Stimulated activated CD4-positive, alpha-beta T cell treated with anti-CD3 and anti-CD28 coated beads, Interleukin-12 subunit alpha, Interleukin-12 subunit beta, amount 100 ng/mL, for 4 hours (primary cell): ENCODE results near the gene PPP6R3.
"Not testable (repeated sequence)": the region's sequence is repeated elsewhere in the genome, so short reads cannot be mapped to it uniquely, and the experiment has no call there.

ENCODE experiments used
- DNase-seq: peaks from one replicate; pipeline ENCODE4 v3.0.0-alpha.2; 2020

Gene PPP6R3

GRCh38 chr11:68532727-68533369, 72.3 kb downstream of the PPP6R3 start:
- no peak for DNase-seq

DNA sequence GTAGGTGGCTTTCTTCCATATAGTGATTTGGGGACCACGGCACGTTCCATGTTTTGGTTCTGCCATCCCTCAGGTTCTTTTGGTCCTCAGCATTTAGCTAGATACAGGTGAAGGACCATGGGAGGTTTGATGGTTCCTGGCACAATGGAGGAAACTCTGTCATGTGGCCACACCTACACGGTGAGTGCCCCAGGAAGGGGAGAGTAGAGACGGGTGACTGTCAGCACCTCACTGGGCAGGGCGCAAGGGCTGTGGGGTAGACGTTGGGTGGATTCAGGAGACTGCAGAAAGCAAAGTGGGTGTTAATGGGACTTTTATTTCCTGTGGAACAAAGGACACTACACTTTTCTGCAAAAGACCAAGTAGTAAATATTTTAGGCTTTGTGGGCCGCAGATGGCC, 73.4 kb downstream of the PPP6R3 start:
- DNase-seq = no peak

GRCh38 chr11:68535098-68535497, 74.5 kb downstream of the PPP6R3 start:
- no peak for DNase-seq

- no peak for DNase-seq
Observed at GRCh38 chr11:68536706-68537105, 76.2 kb downstream of the PPP6R3 start.

GRCh38 chr11:68538025-68538424, 77.5 kb downstream of the PPP6R3 start:
- DNase-seq = no peak

DNA sequence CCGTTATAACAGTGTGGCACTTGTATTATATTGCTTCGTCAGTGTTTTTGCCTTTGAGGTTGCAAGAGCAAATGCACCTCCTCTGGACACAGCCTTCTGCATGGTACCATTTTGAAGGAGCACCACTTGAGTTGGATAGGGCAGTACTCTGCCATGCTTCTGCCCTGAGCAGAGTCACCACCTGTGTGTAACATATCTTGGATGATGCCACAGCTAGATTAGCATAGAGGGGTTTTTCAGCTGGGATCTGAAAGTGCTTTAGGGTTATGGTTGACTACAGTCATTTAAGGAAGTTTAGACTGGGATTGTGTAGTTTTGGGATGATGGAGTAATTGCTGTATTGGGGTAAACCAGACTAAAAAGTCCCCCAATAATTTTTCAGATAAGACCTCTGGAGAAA, 78.8 kb downstream of the PPP6R3 start:
- DNase-seq = no peak

DNA sequence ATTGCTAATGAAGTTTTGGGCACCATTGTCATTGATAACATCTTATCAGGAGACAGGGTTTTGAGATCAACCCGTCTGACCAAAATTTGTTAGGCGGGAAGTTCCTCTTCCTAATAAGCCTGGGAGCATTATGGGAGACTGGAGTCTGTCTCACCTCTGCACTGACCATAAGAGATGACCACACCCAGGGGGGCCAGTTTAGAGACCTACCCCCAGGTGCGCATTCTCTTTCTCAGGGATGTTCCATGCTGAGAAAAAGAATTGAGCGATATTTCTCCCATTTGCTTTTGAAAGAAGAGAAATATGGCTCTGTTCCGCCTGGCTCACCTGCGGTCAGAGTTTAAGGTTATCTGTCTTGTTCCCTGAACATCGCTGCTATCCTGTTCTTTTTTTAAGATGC, 80.0 kb downstream of the PPP6R3 start:
- not testable (repeated sequence) for DNase-seq

- no peak for DNase-seq
Observed at GRCh38 chr11:68541116-68541515, 80.6 kb downstream of the PPP6R3 start.

GRCh38 chr11:68541991-68542390, 81.4 kb downstream of the PPP6R3 start:
- DNase-seq = no peak

- DNase-seq = no peak
Observed at GRCh38 chr11:68542617-68543016, 82.1 kb downstream of the PPP6R3 start.

DNA sequence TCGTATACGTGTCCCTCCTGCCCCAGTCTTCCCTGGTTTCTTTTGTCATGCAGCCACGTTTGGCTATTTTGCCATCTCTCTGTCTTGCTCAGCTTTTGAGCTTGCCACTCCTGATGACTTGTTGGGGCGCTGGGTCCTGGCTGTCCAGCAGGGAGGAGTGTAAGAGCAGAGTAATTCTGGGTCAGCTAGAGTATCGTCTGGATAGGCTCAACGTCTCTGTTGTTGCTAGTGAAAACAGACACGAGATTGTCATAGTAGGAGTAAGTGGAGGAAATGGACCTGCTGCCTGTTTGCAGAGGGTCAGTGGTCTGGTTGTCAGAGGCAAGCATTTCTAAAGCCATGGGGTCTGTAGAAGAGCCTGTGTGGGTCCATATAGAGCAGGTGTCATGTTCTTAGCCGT, 83.0 kb downstream of the PPP6R3 start:
- no peak for DNase-seq

- no peak for DNase-seq
Observed at GRCh38 chr11:68545347-68545746, 84.8 kb downstream of the PPP6R3 start.

- no peak for DNase-seq
Observed at GRCh38 chr11:68545796-68546195, 85.2 kb downstream of the PPP6R3 start.

GRCh38 chr11:68546555-68546954, 86.0 kb downstream of the PPP6R3 start:
- DNase-seq = no peak

DNA sequence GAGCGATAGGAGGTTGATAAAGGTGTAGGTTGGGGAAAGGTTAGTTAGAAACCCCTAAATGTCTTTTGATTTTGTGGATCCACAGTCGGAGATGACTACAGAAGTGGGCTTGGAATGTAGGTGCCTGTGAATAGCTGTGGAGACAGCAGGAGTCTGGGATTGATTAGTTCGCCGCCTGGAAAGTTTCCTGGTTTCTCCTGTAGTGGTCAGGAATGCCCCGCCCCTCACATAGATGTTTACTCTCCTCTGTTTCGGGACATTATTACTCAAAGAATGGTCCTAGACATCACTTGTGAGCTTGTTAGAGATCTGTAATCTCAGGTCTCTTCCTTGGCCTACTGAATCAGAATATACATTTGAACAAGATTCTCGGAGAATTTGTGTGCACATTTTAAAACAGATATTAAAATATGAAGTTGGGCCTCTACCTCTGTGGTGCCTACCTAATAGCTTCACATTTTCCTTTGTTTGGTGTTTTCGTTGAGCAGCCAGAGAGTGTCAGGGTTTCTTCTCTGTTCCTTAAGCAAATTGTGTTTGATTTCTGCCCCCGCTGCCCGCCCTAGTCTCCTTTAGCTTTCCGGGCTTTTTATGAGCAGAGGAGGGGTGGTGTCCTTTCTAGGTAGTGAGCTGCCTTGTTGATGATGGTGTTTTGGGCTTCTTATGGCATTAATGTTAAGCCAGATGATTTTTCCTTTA, 89.4 kb downstream of the PPP6R3 start:
- DNase-seq = no peak

GRCh38 chr11:68550485-68550817, 89.9 kb downstream of the PPP6R3 start:
- DNase-seq = peak; percentile 11

DNA sequence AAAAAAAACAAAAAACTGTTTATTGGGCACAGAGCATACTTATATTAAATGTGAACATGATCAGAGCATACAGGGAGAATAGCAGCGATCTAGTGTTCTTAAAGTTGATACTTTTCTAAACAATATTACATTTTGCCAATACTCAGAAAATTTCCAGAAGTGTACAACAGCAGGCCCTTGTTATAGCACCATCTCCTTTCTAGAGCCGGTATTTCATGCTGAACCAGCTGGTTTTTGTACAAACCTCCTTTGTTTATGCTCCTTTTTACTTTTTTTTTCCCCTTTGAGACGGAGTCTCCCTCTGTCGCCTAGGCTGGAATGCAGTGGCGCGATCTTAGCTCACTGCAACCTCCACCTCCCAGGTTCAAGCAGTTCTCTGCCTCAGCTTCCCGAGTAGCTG, 90.7 kb downstream of the PPP6R3 start:
- DNase-seq = no peak

GRCh38 chr11:68551777-68552176, 91.2 kb downstream of the PPP6R3 start:
- no peak for DNase-seq

- no peak for DNase-seq
Observed at GRCh38 chr11:68552542-68552941, 92.0 kb downstream of the PPP6R3 start.

GRCh38 chr11:68560216-68560615, 99.7 kb downstream of the PPP6R3 start:
- DNase-seq = no peak

- no peak for DNase-seq
Observed at GRCh38 chr11:68563454-68563853, 102.9 kb downstream of the PPP6R3 start.

DNA sequence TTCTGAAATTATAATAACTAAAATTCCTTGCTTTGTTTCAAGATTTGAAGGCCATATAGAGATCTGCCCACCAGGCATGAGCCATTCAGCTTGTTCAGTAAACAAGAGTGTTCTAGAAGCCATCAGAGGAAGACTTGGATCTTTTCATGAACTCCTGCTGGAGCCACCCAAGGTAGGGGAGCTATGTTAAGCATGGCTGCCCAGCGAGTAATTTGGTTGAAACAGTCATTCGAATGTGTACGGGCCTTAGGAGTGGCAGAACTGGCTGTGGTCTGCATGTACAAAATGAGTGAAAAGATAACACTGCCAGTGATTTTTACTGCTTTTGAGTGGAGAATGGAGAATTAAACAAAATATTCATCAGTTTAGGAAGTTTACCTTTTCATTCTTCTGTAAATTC, 103.7 kb downstream of the PPP6R3 start:
- no peak for DNase-seq

DNA sequence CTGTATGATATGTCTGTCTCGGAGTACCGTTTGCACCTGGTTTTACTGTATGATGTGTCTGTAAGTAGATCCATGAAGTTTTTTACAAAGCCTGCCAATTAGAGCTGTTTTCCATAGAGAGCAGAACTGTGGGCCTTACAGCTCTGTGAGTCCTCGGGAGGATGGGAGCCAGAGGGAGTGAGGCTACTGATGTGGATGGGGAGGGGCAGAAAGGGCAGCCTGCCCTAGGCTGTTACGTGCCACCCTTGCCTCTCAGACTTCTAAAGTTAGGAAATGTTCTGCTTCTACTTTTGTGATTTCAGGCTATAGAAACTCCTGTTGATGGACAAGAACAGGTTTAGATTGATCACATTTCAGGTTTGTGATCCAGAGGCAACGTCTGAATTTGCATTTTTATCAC, 105.2 kb downstream of the PPP6R3 start:
- no peak for DNase-seq

GRCh38 chr11:68567553-68567952, 107.0 kb downstream of the PPP6R3 start:
- DNase-seq = no peak

GRCh38 chr11:68569357-68569756, 108.8 kb downstream of the PPP6R3 start:
- DNase-seq = no peak
